HCT116 (cell line): ENCODE measurements around the gene TNFRSF12A. TPM values are rescaled to one million over a fixed set of nuclear protein-coding genes. Genes with fewer than 3 reads are reported as not detected.

Source experiments
- ATAC-seq: fragments of 200-7000 bp; cut with Tn5 transposase; 2 replicates; pipeline ENCODE4 v1.9.1; 2020; ENCODE audit warnings: mild to moderate bottlenecking, moderate library complexity
- BruUV-seq: library from RNA; stranded (reverse); fragments of 400-500 nt; replicated peaks from 2 replicates; lab custom pipeline; 2021; lab: Mats Ljungman, UMichigan
- CTCF ChIA-PET: fragments of 300-600 bp; sonication (Branson Sonifier 250); formaldehyde crosslinking; loops from one replicate; lab custom pipeline; 2021; ENCODE audit warnings: antibody characterized with exemption; lab: Charles Lee
- POLR2A ChIA-PET: fragments of 300-600, 350-600 bp; sonication (Branson Sonifier 250); formaldehyde crosslinking; loops from one replicate; lab custom pipeline; 2021; ENCODE audit warnings: antibody characterized with exemption; lab: Charles Lee
- RAD21 ChIA-PET, 2 experiments: fragments of 300-600 bp; sonication (Branson Sonifier 250); formaldehyde crosslinking; loops; one replicate each; lab custom pipeline; 2023; ENCODE audit warnings: low total read pairs in 2 of 2; ENCODE audit not compliant: uncharacterized antibody in 2 of 2, unreplicated experiment in 2 of 2, low non-redundant PET in 1 of 2; lab: Charles Lee
- DNase-seq: peaks from one replicate; pipeline ENCODE4 v3.0.0-alpha.2; 2010; ENCODE audit warnings: low read depth, low spot score
- H2AFZ ChIP-seq: fragments of 200-600 bp; shearing (Covaris generic), sonication (generic); 2 replicates; pipeline ENCODE4 v1.6.1; 2017; ENCODE audit warnings: low read depth, mixed run types, mixed read lengths, antibody characterized with exemption, low read length; ENCODE audit not compliant: poor library complexity, severe bottlenecking
- H3K27ac ChIP-seq: 2 replicates; pipeline ENCODE4 v1.5.1; 2012; ENCODE audit warnings: low read depth, low read length
- H3K27me3 ChIP-seq: fragments of 200-600 bp; sonication (generic); 2 replicates; pipeline ENCODE4 v1.6.1; 2016; ENCODE audit warnings: mixed run types, low read length, mixed read lengths; ENCODE audit not compliant: insufficient read depth
- H3K36me3 ChIP-seq, 2 experiments: fragments of 200-500 bp in 1 of 2; fragments of 200-600 bp in 1 of 2; sonication (Bioruptor generic) in 1 of 2; sonication (generic) in 1 of 2; 2 replicates each; pipeline versions ENCODE4 v1.5.1 to v1.6.1; 2014 to 2016; ENCODE audit warnings: low read length in 2 of 2, inconsistent platforms in 1 of 2, mixed read lengths in 1 of 2, mixed run types in 1 of 2; ENCODE audit not compliant: insufficient read depth in 2 of 2, control insufficient read depth in 1 of 2
- H3K4me1 ChIP-seq, 2 experiments: fragments of 200-600 bp in 1 of 2; sonication (generic) in 1 of 2; 2 replicates each; pipeline versions ENCODE4 v1.5.1 to v1.6.1; 2012 to 2017; ENCODE audit warnings: low read length in 2 of 2, inconsistent platforms in 1 of 2, mild to moderate bottlenecking in 1 of 2, mixed read lengths in 1 of 2, mixed run types in 1 of 2, moderate library complexity in 1 of 2; ENCODE audit not compliant: insufficient read depth in 2 of 2, control insufficient read depth in 1 of 2
- H3K4me2 ChIP-seq: fragments of 200-600 bp; sonication (generic); 2 replicates; pipeline ENCODE4 v1.6.1; 2017; ENCODE audit warnings: mixed run types, low read length, mixed read lengths
- H3K4me3 ChIP-seq, 2 experiments: fragments of 200-600 bp in 1 of 2; sonication (generic) in 1 of 2; replicated peaks in 1 of 2; 2 replicates each; pipeline ENCODE4 v1.5.1; 2011 to 2016; ENCODE audit warnings: low read length in 2 of 2, control low read depth in 1 of 2, low read depth in 1 of 2, mild to moderate bottlenecking in 1 of 2, mixed read lengths in 1 of 2, mixed run types in 1 of 2
- H3K79me2 ChIP-seq: fragments of 200-600 bp; sonication (generic); 2 replicates; pipeline ENCODE4 v1.6.1; 2017; ENCODE audit warnings: mild to moderate bottlenecking, mixed run types, low read length, moderate library complexity, mixed read lengths; ENCODE audit not compliant: insufficient read depth
- H3K9ac ChIP-seq: fragments of 200-600 bp; sonication (generic); 2 replicates; pipeline ENCODE4 v1.6.1; 2016; ENCODE audit warnings: low read length, mixed read lengths
- H3K9me2 ChIP-seq: fragments of 200-600 bp; sonication (generic), shearing (Covaris generic); 2 replicates; pipeline ENCODE4 v1.6.1; 2017; ENCODE audit warnings: mixed run types, mild to moderate bottlenecking, moderate library complexity; ENCODE audit not compliant: insufficient read depth
- H3K9me3 ChIP-seq, 2 experiments: fragments of 200-500 bp in 1 of 2; fragments of 200-600 bp in 1 of 2; sonication (Bioruptor generic) in 1 of 2; sonication (generic) in 1 of 2; 2 replicates each; pipeline ENCODE4 v1.6.1; 2014 to 2017; ENCODE audit warnings: low read length in 2 of 2, mixed read lengths in 2 of 2, inconsistent platforms in 1 of 2, low read depth in 1 of 2, mild to moderate bottlenecking in 1 of 2, mixed run types in 1 of 2, moderate library complexity in 1 of 2; ENCODE audit not compliant: control insufficient read depth in 1 of 2, insufficient read depth in 1 of 2
- H4K20me1 ChIP-seq: fragments of 200-600 bp; sonication (generic), shearing (Covaris generic); 2 replicates; pipeline ENCODE4 v1.6.1; 2017; ENCODE audit warnings: mixed run types, mild to moderate bottlenecking, moderate library complexity; ENCODE audit not compliant: insufficient read depth
- CBX3 ChIP-seq: IDR thresholded peaks from 2 replicates; pipeline ENCODE4 v1.6.1; 2012; ENCODE audit warnings: low read depth
- POLR2AphosphoS5 ChIP-seq: IDR thresholded peaks from 2 replicates; pipeline ENCODE4 v1.6.1; 2011; ENCODE audit warnings: mild to moderate bottlenecking, low read depth, low read length, moderate library complexity
- REST ChIP-seq: IDR thresholded peaks from 2 replicates; pipeline ENCODE4 v1.6.1; 2012; ENCODE audit warnings: low read depth
- ZFX ChIP-seq: fragments of 450-650 bp; IDR thresholded peaks from 2 replicates; pipeline ENCODE4 v1.6.1; 2017
- intact Hi-C: fragments of 100-400 bp; cut with micrococcal nuclease; formaldehyde crosslinking; loops from 2 replicates; pipeline ENCODE4 v1.10.0; 2022
- total RNA-seq: library from RNA; stranded (reverse); gene quantifications from one replicate; pipeline ENCODE4 v1.2.1, GENCODE V29; 2021; ENCODE audit not compliant: unreplicated experiment

The TNFRSF12A gene
- total RNA-seq, 1 experiment from 2014 or later, result 188 TPM

DNA sequence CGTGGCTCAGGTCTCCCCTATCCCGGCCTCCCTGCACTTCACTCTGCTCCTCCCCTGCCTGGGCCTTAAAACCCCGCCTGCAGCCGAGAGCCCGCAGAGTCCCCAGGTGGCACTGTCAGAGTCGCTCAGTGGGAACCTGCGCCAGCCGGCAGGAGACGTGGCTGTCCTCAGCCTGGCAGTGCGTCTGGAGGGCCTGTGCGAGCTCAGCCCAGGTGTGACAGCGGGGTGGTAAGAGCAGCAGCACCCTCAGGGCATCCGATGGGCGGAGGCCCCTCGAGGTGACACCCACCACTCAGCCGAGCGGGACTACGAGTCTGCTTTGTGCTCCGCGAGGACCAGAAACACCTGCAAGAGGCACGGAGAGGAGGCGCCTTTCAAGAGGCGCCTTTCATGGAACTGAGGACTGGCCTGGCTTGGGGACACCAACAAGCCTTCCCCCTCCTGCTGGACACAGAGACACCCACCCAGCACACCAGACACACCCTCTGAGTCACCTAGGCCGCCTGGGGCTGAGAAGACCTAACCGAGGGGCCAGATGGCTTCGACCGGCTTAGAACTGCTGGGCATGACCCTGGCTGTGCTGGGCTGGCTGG is 7.2 kb upstream of the TNFRSF12A start, which contains the start of gene CLDN9:
CLDN9 (plus strand) TSS at position 96 of the 593 bp plus-strand sequence; CDS start at position 536, 440 bp downstream.
- peak; percentile 64 for ATAC-seq
- no peak within 1 kb of the TSS for H2AFZ ChIP-seq
- peak within 1 kb of the TSS; percentile 37; the same call in 1 of the 2 replicates for H3K27ac ChIP-seq
- no peaks in the 10 kb centered on the region for H3K27me3 ChIP-seq
- BruUV-seq, result no TSS peak
- ChIA-PET CTCF (interaction anchor here (1.0 to 1.2 kb wide), 2 partner anchors 10 to 15 kb away, joined by 3 to 4 read pairs; no protein-coding TSS in a partner anchor), RAD21 (no interaction called here), POLR2A (interaction anchor here (1.8 kb wide), 1 partner anchor 8 kb away, joined by 9 read pairs; the partner anchor contains the start of gene TNFRSF12A)
- peak within 1 kb of the TSS in 1 of 2 experiments; percentile 22; a peak in 2 of 4 replicates for H3K4me3 ChIP-seq
- H4K20me1 ChIP-seq, result no peaks in the 10 kb centered on the region
- H3K4me1 ChIP-seq, result peaks cover 52 to 84% of the 10 kb centered on the region in 2 experiments
- TF ChIP-seq ZFX (no peak), CBX3 (no peak), POLR2AphosphoS5 (peak; percentile 48), REST (no peak)
- no peaks in the 10 kb centered on the region for H3K36me3 ChIP-seq
- no peaks in the 10 kb centered on the region for H3K9me3 ChIP-seq
- no peaks in the 10 kb centered on the region for H3K79me2 ChIP-seq
- DNase-seq, result no peak
- intact Hi-C loops, result no loop called here
- H3K4me2 ChIP-seq, result peak within 1 kb of the TSS; percentile 79
- peak within 1 kb of the TSS; percentile 48 for H3K9ac ChIP-seq
- no peaks in the 10 kb centered on the region for H3K9me2 ChIP-seq
